HG02642 (cell line): ENCODE measurements around the gene PDCD7.
"Not testable (repeated sequence)": the region's sequence is repeated elsewhere in the genome, so short reads cannot be mapped to it uniquely, and the experiment has no call there.

Experiments
- ATAC-seq: cut with Tn5 transposase; IDR thresholded peaks from one replicate; pipeline ENCODE4 v1.9.1; 2021; ENCODE audit warnings: mild to moderate bottlenecking; ENCODE audit not compliant: unreplicated experiment, poor library complexity

PDCD7 gene

GRCh38 chr15:65076486-65077290 lies 56.9 kb downstream of the PDCD7 start, which contains the start of gene KBTBD13:
Gene KBTBD13, plus strand, starts transcription at chr15:65076746. Its CDS starts 70 bp downstream, at chr15:65076816.
- no peak for ATAC-seq

GRCh38 chr15:65075607-65076395 lies 57.8 kb downstream of the PDCD7 start:
- ATAC-seq = not testable (repeated sequence)

GRCh38 chr15:65074946-65075345 lies 58.7 kb downstream of the PDCD7 start:
- not testable (repeated sequence) for ATAC-seq

- no peak for ATAC-seq
These were observed 61.0 kb downstream of the PDCD7 start for GRCh38 chr15:65072617-65073016.

- ATAC-seq = no peak
These were observed 61.6 kb downstream of the PDCD7 start for GRCh38 chr15:65072027-65072426.

- no peak for ATAC-seq
These were observed 62.2 kb downstream of the PDCD7 start for GRCh38 chr15:65071381-65071811.

GRCh38 chr15:65069779-65070546 lies 63.6 kb downstream of the PDCD7 start:
- ATAC-seq = no peak

GRCh38 chr15:65069179-65069578 lies 64.4 kb downstream of the PDCD7 start:
- no peak for ATAC-seq

GRCh38 chr15:65068403-65068788 lies 65.2 kb downstream of the PDCD7 start:
- no peak for ATAC-seq

- no peak for ATAC-seq
These were observed 65.8 kb downstream of the PDCD7 start, which contains the start of gene RASL12 for GRCh38 chr15:65067645-65068402. Gene RASL12, minus strand, starts transcription at chr15:65067991. Its CDS starts 156 bp downstream, at chr15:65067835.
